NCI-H2227 treated with DMSO at 0.1 percent for 48 hours (cell line): Measurements from ENCODE around the gene PPM1F.
"Not testable (repeated sequence)": the region's sequence is repeated elsewhere in the genome, so short reads cannot be mapped to it uniquely, and the experiment has no call there.

ENCODE experiments used
- DNase-seq: peaks from one replicate; lab custom pipeline; 2025; lab: John Stamatoyannopoulos, UW

The PPM1F gene

GRCh38 chr22:21889251-21889990 lies 63.2 kb downstream of the PPM1F start:
- no peak for DNase-seq

- no peak for DNase-seq
These were observed 64.8 kb downstream of the PPM1F start for GRCh38 chr22:21887841-21888240.

- DNase-seq: not testable (repeated sequence)
These were observed 68.7 kb downstream of the PPM1F start for GRCh38 chr22:21883930-21884329.

- not testable (repeated sequence) for DNase-seq
These were observed 69.8 kb downstream of the PPM1F start for GRCh38 chr22:21882754-21883333.

- no peak for DNase-seq
These were observed 70.6 kb downstream of the PPM1F start for GRCh38 chr22:21881841-21882753.

- DNase-seq: no peak
These were observed 76.0 kb downstream of the PPM1F start for GRCh38 chr22:21876486-21877176.

- not testable (repeated sequence) for DNase-seq
These were observed 77.7 kb downstream of the PPM1F start for GRCh38 chr22:21874953-21875352.

GRCh38 chr22:21873619-21874018 lies 79.0 kb downstream of the PPM1F start:
- DNase-seq: no peak

GRCh38 chr22:21872741-21873140 lies 79.9 kb downstream of the PPM1F start:
- DNase-seq: not testable (repeated sequence)
